PFSK-1 (cell line): ENCODE results near the gene ISCA1. TPM values are rescaled to one million over a fixed set of nuclear protein-coding genes. Genes with fewer than 3 reads are reported as not detected.

Experiments used
- FOXP2 ChIP-seq: optimal IDR thresholded peaks from 2 replicates; pipeline ENCODE3; 2011; ENCODE audit warnings: borderline replicate concordance, control low read depth, inconsistent platforms; ENCODE audit not compliant: insufficient read depth; ENCODE audit errors: extremely low read length, extremely low read depth
- POLR2AphosphoS5 ChIP-seq: IDR thresholded peaks from 2 replicates; pipeline ENCODE4 v1.6.1; 2012; ENCODE audit warnings: low read depth, mild to moderate bottlenecking, control low read depth, low read length, moderate library complexity
- SIN3A ChIP-seq: IDR thresholded peaks from 2 replicates; pipeline ENCODE4 v1.6.1; 2012; ENCODE audit warnings: mild to moderate bottlenecking, low read length, moderate library complexity, borderline replicate concordance; ENCODE audit not compliant: insufficient read depth
- TAF1 ChIP-seq: IDR thresholded peaks from 2 replicates; pipeline ENCODE4 v1.6.1; 2012; ENCODE audit warnings: low read length, control low read depth, borderline replicate concordance; ENCODE audit not compliant: insufficient read depth
- polyA plus RNA-seq: library from polyadenylated mRNA; unstranded; fragments of >200 nt; gene quantifications from one replicate; pipeline ENCODE4 v1.2.1, GENCODE V29; 2012; ENCODE audit warnings: low read depth, missing spikeins; ENCODE audit not compliant: insufficient read length
- TF ChIP-seq, protein P1 (sequence below), 2 experiments: IDR thresholded peaks; 2 replicates each; pipeline versions ENCODE4 v1.6.1 to v1.8.0; 2011 to 2012; ENCODE audit warnings: low read depth in 2 of 2, low read length in 2 of 2, control low read depth in 1 of 2, inconsistent platforms in 1 of 2, mild to moderate bottlenecking in 1 of 2, moderate library complexity in 1 of 2; ENCODE audit not compliant: insufficient read depth in 1 of 2

ISCA1 gene
- polyA plus RNA-seq: 11.7 TPM

DNA sequence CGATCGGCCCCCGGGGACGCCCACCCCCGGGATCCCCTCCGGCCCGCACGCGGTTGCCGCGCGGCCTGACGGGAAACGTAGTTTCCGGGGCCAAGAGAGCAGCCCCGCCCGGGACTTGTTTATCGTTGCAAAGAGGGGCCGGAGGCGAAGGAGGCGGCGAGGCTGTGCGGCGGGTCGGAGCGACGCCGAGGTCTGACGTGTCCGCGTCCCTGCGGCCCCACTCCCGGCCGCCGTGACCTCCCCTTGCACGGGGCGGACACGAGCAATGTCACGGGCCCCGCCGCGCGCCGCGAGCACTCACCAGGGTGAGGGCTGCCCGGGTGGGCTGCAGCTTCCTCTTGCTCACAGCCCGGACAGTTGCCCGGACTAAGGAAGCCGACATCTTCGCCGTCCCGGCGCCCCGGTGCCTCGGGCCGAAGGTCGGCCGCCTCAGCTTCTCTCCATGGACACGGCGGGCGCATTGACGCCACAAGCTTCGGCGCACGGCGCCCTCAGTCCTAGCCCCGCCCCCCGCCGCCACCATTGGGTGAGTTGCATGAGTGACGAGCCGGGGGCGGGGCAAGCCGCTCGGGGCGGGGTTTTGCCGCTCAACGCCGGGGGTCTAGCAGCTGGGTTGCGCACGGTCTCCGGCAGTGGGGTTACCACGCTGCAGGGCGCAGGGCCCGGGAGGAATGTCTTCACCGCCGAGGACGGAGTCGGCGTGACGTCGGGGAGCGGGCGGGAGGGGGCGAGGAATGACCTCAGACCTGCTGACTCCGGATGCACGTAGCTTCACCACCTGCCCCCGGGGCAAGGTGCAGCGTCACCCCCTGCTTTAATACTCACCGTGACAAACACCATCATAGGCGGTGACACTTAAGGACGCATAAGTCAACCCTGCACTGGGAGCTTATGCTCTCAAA, at the start of gene ISCA1:
TSS of gene ISCA1 (minus strand) at position 462 of the 902 bp plus-strand sequence. CDS start at position 382, 80 bp downstream.
- TF ChIP-seq SIN3A (no peak), TAF1 (peak; percentile 75; the same call in 1 of the 2 replicates), FOXP2 (peak; percentile 91), POLR2AphosphoS5 (peak; percentile 85)
- TF ChIP-seq, protein P1, sequence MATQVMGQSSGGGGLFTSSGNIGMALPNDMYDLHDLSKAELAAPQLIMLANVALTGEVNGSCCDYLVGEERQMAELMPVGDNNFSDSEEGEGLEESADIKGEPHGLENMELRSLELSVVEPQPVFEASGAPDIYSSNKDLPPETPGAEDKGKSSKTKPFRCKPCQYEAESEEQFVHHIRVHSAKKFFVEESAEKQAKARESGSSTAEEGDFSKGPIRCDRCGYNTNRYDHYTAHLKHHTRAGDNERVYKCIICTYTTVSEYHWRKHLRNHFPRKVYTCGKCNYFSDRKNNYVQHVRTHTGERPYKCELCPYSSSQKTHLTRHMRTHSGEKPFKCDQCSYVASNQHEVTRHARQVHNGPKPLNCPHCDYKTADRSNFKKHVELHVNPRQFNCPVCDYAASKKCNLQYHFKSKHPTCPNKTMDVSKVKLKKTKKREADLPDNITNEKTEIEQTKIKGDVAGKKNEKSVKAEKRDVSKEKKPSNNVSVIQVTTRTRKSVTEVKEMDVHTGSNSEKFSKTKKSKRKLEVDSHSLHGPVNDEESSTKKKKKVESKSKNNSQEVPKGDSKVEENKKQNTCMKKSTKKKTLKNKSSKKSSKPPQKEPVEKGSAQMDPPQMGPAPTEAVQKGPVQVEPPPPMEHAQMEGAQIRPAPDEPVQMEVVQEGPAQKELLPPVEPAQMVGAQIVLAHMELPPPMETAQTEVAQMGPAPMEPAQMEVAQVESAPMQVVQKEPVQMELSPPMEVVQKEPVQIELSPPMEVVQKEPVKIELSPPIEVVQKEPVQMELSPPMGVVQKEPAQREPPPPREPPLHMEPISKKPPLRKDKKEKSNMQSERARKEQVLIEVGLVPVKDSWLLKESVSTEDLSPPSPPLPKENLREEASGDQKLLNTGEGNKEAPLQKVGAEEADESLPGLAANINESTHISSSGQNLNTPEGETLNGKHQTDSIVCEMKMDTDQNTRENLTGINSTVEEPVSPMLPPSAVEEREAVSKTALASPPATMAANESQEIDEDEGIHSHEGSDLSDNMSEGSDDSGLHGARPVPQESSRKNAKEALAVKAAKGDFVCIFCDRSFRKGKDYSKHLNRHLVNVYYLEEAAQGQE (IDR thresholded peaks at IDR 0.05; ENCODE audit: insufficient read depth in 1 of 2, low read depth in 2 of 2, low read length in 2 of 2): no peak

DNA sequence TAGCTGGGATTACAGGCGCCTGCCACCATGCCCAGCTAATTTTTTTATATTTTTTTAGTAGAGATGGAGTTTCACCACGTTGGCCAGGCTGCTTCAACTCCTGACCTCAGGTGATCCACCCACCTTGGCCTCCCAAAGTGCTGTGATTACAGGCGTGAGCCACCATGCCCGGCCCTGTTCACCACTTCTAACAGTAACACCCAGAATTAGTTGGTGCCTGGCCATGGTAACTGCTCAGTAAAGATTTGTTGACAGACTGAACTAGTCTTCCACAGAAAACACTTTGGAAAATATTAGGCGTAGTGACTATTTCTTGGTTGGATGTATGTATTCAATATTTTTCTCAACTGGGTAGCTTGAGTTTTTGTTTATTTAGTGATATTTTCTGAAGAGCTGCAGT, 47.8 kb upstream of the ISCA1 start:
- TF ChIP-seq, protein P1 (IDR thresholded peaks at IDR 0.05; ENCODE audit: insufficient read depth in 1 of 2, low read depth in 2 of 2, low read length in 2 of 2): no peak
- TF ChIP-seq POLR2AphosphoS5 (no peak), SIN3A (no peak), FOXP2 (no peak), TAF1 (no peak)

DNA sequence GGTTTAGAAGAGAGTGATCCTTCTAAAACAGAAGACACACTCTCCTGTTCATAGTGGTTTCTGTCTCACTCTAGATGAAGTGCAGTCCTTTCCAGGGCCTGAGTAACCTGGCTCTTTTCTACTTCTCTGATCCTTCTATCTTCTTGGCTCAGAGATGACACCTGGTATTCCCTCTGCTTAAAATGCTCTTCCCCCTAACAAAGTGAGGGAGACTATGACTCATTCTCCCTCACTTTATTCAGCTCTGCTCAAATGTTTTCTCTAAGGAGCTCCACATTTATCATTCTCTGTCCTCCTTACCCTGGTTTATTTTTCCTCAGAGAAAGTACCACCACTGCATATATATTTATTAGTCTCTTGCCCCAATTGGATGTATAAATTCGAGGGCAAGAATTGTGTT, 47.3 kb upstream of the ISCA1 start:
- TF ChIP-seq FOXP2 (no peak), SIN3A (no peak), TAF1 (no peak), POLR2AphosphoS5 (no peak)
- TF ChIP-seq, protein P1 (IDR thresholded peaks at IDR 0.05; ENCODE audit: insufficient read depth in 1 of 2, low read depth in 2 of 2, low read length in 2 of 2): no peak

DNA sequence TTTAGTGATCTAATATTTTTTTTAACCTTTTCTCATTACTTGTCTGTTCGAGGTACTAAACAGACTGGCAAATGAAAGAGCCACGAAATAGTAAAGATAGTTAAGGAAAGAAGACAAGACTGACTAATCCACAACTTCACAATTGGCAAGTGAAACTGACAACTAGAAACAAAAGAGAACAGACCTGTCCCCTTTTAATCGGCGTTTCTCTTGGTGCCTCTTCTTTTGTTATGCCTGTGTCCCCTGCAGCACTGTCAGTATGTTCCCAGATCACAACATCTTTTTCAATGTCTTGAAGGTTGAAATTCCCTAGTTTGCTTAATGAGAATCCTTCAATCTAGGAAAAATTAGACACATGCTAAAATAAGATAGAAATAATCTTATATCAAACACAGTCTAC, 45.8 kb upstream of the ISCA1 start:
- no peak for TF ChIP-seq SIN3A
- TF ChIP-seq, protein P1 (IDR thresholded peaks at IDR 0.05; ENCODE audit: insufficient read depth in 1 of 2, low read depth in 2 of 2, low read length in 2 of 2): no peak
- no peak for TF ChIP-seq POLR2AphosphoS5
- TF ChIP-seq TAF1: no peak
- TF ChIP-seq FOXP2: no peak
